ENCODE measurements around the gene RAB11FIP4. TPM values are rescaled to one million over a fixed set of nuclear protein-coding genes. Genes with fewer than 3 reads are reported as not detected.

The RAB11FIP4 gene
- total and polyA plus RNA-seq, 2 of the 8 experiments (the other 6 are each of a cell fraction or from before 2014, with no cell fraction given): 21.7 to 53.2 TPM

- no peaks in the 10 kb centered on the region for H3K36me3 ChIP-seq (ENCODE audit: control insufficient read depth in 2 of 4, insufficient read depth in 4 of 4, low read length in 3 of 4)
- no peak overlapping the region for H3K18ac ChIP-seq (ENCODE audit: extremely low read depth, low read length)
- no peak overlapping the region for H4K5ac ChIP-seq (ENCODE audit: insufficient read length, low read depth, low read length)
- H3K23me2 ChIP-seq (ENCODE audit: low read depth, low read length): no peaks in the 10 kb centered on the region
- H2BK5ac ChIP-seq (ENCODE audit: low read depth, low read length): no peak overlapping the region
- no peak overlapping the region for H4K8ac ChIP-seq (ENCODE audit: extremely low read depth, insufficient read depth, low read length)
- H2BK15ac ChIP-seq (ENCODE audit: low read length): no peak overlapping the region
- H3K79me2 ChIP-seq (ENCODE audit: control insufficient read depth in 1 of 2, insufficient read depth in 2 of 2, low read length in 2 of 2): peaks cover 0 to 76% of the 10 kb centered on the region in 2 experiments; a peak in 2 of 4 replicates
- ChIA-PET CTCF (ENCODE audit: partially characterized antibody) (interaction anchor here (1.3 to 4.6 kb wide), 2 partner anchors 14 to 21 kb away, joined by 4 to 33 read pairs; no protein-coding TSS in a partner anchor), POLR2A (ENCODE audit: partially characterized antibody) (interaction anchor here (1.2 kb wide), 1 partner anchor 8 kb away, joined by 5 read pairs; no protein-coding TSS in a partner anchor)
- H3K23ac ChIP-seq (ENCODE audit: insufficient read length): no peak overlapping the region
- FAIRE-seq (no peak), DNase-seq (ENCODE audit: low read depth in 1 of 2, low spot score in 2 of 2) (no peak)
- no peak overlapping the region for H2BK12ac ChIP-seq (ENCODE audit: low read depth, low read length)
- no peak overlapping the region for H2BK120ac ChIP-seq (replicated peaks; ENCODE audit: low read depth, low read length)
- peaks cover 14% of the 10 kb centered on the region for H3K79me1 ChIP-seq (ENCODE audit: low read depth, low read length)
- no peak overlapping the region for H3K56ac ChIP-seq (replicated peaks; ENCODE audit: insufficient read length, low read depth, low read length)
- peak overlapping the region; percentile 51 for H4K91ac ChIP-seq (replicated peaks; ENCODE audit: insufficient read length, low read length)
- no peak overlapping the region for H3K27ac ChIP-seq (ENCODE audit: low read depth, low read length)
- H3K4ac ChIP-seq (replicated peaks; ENCODE audit: insufficient read length, low read depth, low read length): no peak overlapping the region
- H3K4me3 ChIP-seq (ENCODE audit: extremely low read depth in 1 of 4, insufficient read depth in 2 of 4, low read depth in 3 of 4, low read length in 4 of 4): no peak overlapping the region
- no peaks in the 10 kb centered on the region for H3K27me3 ChIP-seq (replicated peaks in 1 of 4; ENCODE audit: control insufficient read depth in 3 of 4, extremely low read depth in 1 of 4, insufficient read depth in 3 of 4, low read length in 3 of 4)
- H3K4me1 ChIP-seq (replicated peaks in 1 of 4; ENCODE audit: control insufficient read depth in 3 of 4, insufficient read depth in 4 of 4, low read length in 3 of 4): peaks cover 12 to 50% (median 27%) of the 10 kb centered on the region in 4 experiments
- no peak overlapping the region for H2AFZ ChIP-seq (ENCODE audit: low read length)
- no peak overlapping the region for H3K14ac ChIP-seq (ENCODE audit: insufficient read length)
- no peak overlapping the region for H3K4me2 ChIP-seq (ENCODE audit: insufficient read depth in 1 of 2, low read depth in 2 of 2, low read length in 2 of 2)
- H3K9ac ChIP-seq (replicated peaks in 1 of 4; ENCODE audit: extremely low read depth in 1 of 4, low read depth in 3 of 4, low read length in 3 of 4): no peak overlapping the region
- peaks cover 5 to 21% of the 10 kb centered on the region in 2 experiments for H4K20me1 ChIP-seq (replicated peaks in 1 of 2; ENCODE audit: control insufficient read depth in 1 of 2, insufficient read depth in 2 of 2, low read length in 2 of 2)
- H3K9me3 ChIP-seq (ENCODE audit: insufficient read depth in 2 of 2, low read depth in 1 of 2, low read length in 1 of 2): no peaks in the 10 kb centered on the region
- no peak overlapping the region for H2BK20ac ChIP-seq (ENCODE audit: low read length)
- H2AK5ac ChIP-seq (ENCODE audit: low read depth, low read length): no peak overlapping the region
- WGBS, 2 experiments (ENCODE audit: extremely low coverage in 1 of 2, insufficient coverage in 1 of 2, insufficient read length in 1 of 2, insufficient replicate concordance in 2 of 2, low coverage in 1 of 2, low lambda C conversion rate in 2 of 2, missing lambda C conversion rate in 1 of 2): 77% methylated on average over 5 of the region's 5 CpGs; no CpG with 5 or more reads in 1 of the 2 experiments
- peak; percentile 90; the same call in 1 of the 2 replicates for TF ChIP-seq KDM1A (IDR thresholded peaks at IDR 0.05; ENCODE audit: borderline replicate concordance, low read length)
- TF ChIP-seq BACH1 (IDR thresholded peaks at IDR 0.05; ENCODE audit: low read length): no peak
These were observed 104.6 kb downstream of the RAB11FIP4 start for GRCh38 chr17:31496097-31496496.
